ENCODE measurements around the gene SP8. TPM values are rescaled to one million over a fixed set of nuclear protein-coding genes. Genes with fewer than 3 reads are reported as not detected.
"Not testable (repeated sequence)": the region's sequence is repeated elsewhere in the genome, so short reads cannot be mapped to it uniquely, and the experiment has no call there.

The SP8 gene
- total and polyA plus RNA-seq, 4 donors: 0.33 to 7.7 (median 2.1) TPM

DNA sequence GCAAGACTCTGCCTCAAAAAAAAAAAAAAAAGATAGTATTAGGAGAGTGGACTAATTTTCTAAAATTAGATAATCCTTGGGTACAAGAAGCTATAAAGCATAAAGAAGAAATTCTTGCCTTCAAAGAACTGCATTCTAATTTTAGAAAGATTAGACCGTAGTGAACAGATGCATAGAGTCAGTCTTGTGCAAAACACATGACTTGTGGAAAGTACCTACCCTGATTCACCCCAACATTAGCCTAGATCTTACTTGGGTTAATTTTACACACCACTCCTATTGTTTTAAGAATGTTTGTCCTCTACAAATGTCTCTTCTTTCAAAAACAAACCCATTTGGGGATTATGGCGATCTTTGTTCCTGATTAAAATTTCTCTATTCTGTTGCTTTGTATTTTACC, 38.9 kb upstream of the SP8 start:
- Histone ChIP-seq H3K36me3 (ENCODE audit: control insufficient read depth, insufficient read depth, low read length) (no peaks in the 10 kb centered on the region), H3K4me1 (ENCODE audit: control insufficient read depth, insufficient read depth, low read length) (no peaks in the 10 kb centered on the region), H3K4me3 (ENCODE audit: low read depth, low read length) (no peak overlapping the region), H3K9me3 (ENCODE audit: control insufficient read depth, insufficient read depth, low read length) (no peaks in the 10 kb centered on the region), H3K27me3 (ENCODE audit: control insufficient read depth, insufficient read depth, low read length) (no peaks in the 10 kb centered on the region), H3K27ac (ENCODE audit: low read depth, low read length) (no peak overlapping the region)
- WGBS (ENCODE audit: insufficient coverage): no CpG with 5 or more reads among the region's 2 CpGs
- DNase-seq (ENCODE audit: low read depth in 4 of 6, low spot score in 6 of 6): no peak

- H3K36me3 ChIP-seq (ENCODE audit: control insufficient read depth, insufficient read depth, low read length); H3K4me1 ChIP-seq (ENCODE audit: control insufficient read depth, insufficient read depth, low read length); H3K9me3 ChIP-seq (ENCODE audit: control insufficient read depth, insufficient read depth, low read length); H3K27ac ChIP-seq (ENCODE audit: low read depth, low read length); H3K4me3 ChIP-seq (ENCODE audit: low read depth, low read length); H3K27me3 ChIP-seq (ENCODE audit: control insufficient read depth, insufficient read depth, low read length); DNase-seq (ENCODE audit: low read depth in 4 of 6, low spot score in 6 of 6): not testable (repeated sequence)
- no CpG with 5 or more reads among the region's 3 CpGs for WGBS (ENCODE audit: insufficient coverage)
These were observed 34.7 kb upstream of the SP8 start for GRCh38 chr7:20821390-20821789.

GRCh38 chr7:20816372-20816959, 29.8 kb upstream of the SP8 start:
- 17% methylated on average over 1 of the region's 4 CpGs for WGBS (ENCODE audit: insufficient coverage)
- DNase-seq (ENCODE audit: low read depth in 4 of 6, low spot score in 6 of 6): no peak
- H3K27ac ChIP-seq (ENCODE audit: low read depth, low read length): no peak overlapping the region

DNA sequence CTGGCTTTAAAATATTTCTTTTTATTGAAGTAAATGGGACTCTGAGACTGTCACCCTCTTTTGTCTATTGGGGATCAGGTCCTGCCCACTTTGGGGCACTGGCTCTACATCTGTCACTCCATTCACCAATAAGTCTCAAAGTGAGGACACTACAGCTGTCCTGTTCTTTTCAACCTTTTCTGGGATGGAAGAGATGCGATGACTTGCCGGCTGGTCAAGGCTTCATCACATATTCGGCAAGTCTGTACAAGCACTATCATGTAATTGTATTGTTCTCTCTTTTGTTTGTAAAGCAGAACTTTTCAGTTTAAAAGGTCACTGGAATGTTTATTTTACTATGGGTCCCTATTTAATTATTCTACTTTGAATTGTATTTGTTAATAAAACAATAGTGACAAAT, 17.7 kb upstream of the SP8 start:
- no CpG with 5 or more reads among the region's 3 CpGs for WGBS (ENCODE audit: insufficient coverage)
- no peaks in the 10 kb centered on the region for H3K4me1 ChIP-seq (ENCODE audit: control insufficient read depth, insufficient read depth, low read length)
- H3K4me3 ChIP-seq (ENCODE audit: low read depth, low read length): no peak overlapping the region
- peaks cover 7% of the 10 kb centered on the region for H3K27me3 ChIP-seq (ENCODE audit: control insufficient read depth, insufficient read depth, low read length)
- H3K27ac ChIP-seq (ENCODE audit: low read depth, low read length): no peak overlapping the region
- no peaks in the 10 kb centered on the region for H3K9me3 ChIP-seq (ENCODE audit: control insufficient read depth, insufficient read depth, low read length)
- no peaks in the 10 kb centered on the region for H3K36me3 ChIP-seq (ENCODE audit: control insufficient read depth, insufficient read depth, low read length)
- no peak for DNase-seq (ENCODE audit: low read depth in 4 of 6, low spot score in 6 of 6)

More at GRCh38 chr7:20816372-20816959, 29.8 kb upstream of the SP8 start:
- Histone ChIP-seq H3K36me3 (ENCODE audit: control insufficient read depth, insufficient read depth, low read length) (no peaks in the 10 kb centered on the region), H3K4me3 (ENCODE audit: low read depth, low read length) (no peak overlapping the region), H3K9me3 (ENCODE audit: control insufficient read depth, insufficient read depth, low read length) (no peaks in the 10 kb centered on the region), H3K27me3 (ENCODE audit: control insufficient read depth, insufficient read depth, low read length) (no peaks in the 10 kb centered on the region), H3K4me1 (ENCODE audit: control insufficient read depth, insufficient read depth, low read length) (no peaks in the 10 kb centered on the region)

GRCh38 chr7:20799566-20800366, 13.1 kb upstream of the SP8 start:
- H3K27ac ChIP-seq (ENCODE audit: low read depth, low read length): no peak overlapping the region
- H3K4me1 ChIP-seq (ENCODE audit: control insufficient read depth, insufficient read depth, low read length): peaks cover 13% of the 10 kb centered on the region
- no CpG with 5 or more reads among the region's 5 CpGs for WGBS (ENCODE audit: insufficient coverage)
- H3K9me3 ChIP-seq (ENCODE audit: control insufficient read depth, insufficient read depth, low read length): no peaks in the 10 kb centered on the region
- H3K27me3 ChIP-seq (ENCODE audit: control insufficient read depth, insufficient read depth, low read length): peaks cover 49% of the 10 kb centered on the region
- no peaks in the 10 kb centered on the region for H3K36me3 ChIP-seq (ENCODE audit: control insufficient read depth, insufficient read depth, low read length)
- no peak overlapping the region for H3K4me3 ChIP-seq (ENCODE audit: low read depth, low read length)
- peak in 2 of 6 donors; percentile 9 to 20 for DNase-seq (ENCODE audit: low read depth in 4 of 6, low spot score in 6 of 6)

- Histone ChIP-seq H3K4me1 (ENCODE audit: control insufficient read depth, insufficient read depth, low read length) (peaks cover 13% of the 10 kb centered on the region), H3K27me3 (ENCODE audit: control insufficient read depth, insufficient read depth, low read length) (peaks cover 60% of the 10 kb centered on the region), H3K36me3 (ENCODE audit: control insufficient read depth, insufficient read depth, low read length) (no peaks in the 10 kb centered on the region), H3K27ac (ENCODE audit: low read depth, low read length) (no peak overlapping the region), H3K9me3 (ENCODE audit: control insufficient read depth, insufficient read depth, low read length) (no peaks in the 10 kb centered on the region), H3K4me3 (ENCODE audit: low read depth, low read length) (no peak overlapping the region)
- WGBS (ENCODE audit: insufficient coverage): 2% methylated on average over 6 of the region's 15 CpGs
- DNase-seq (ENCODE audit: low read depth in 4 of 6, low spot score in 6 of 6): peak in 1 of 6 donors; percentile 48
These were observed 12.0 kb upstream of the SP8 start for GRCh38 chr7:20798694-20799121.

DNA sequence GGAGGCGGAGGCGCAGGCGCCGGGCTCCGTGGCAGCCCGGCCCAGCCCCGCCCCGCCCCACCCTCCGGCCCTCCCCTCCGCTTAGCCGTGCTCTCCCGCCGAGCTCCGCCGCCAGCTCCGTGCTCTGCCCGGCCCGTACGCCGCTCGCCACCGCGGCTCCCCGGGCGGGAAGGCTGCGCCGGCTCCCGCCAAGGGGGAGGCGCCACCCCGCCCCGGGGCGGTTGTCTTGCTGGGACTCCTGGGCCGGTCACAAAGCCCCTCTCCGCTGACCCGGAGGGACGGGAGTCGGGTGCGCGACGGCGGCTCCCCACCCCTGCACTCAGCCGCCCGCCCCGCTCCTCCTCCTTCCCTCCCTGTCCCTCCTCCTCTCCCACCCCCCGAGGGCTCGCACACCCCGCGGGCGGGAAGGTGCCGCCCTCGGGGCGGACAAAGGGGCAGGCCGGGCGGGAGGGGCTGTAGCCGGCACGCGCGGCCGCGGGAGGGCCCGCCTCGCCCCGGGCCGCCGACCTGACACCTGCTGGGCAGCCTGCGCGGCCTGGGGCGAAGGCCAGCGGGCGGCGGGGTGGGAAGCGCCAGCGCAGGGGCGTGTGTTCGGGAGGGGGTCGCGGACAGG, 11.5 kb upstream of the SP8 start:
- H3K36me3 ChIP-seq (ENCODE audit: control insufficient read depth, insufficient read depth, low read length): no peaks in the 10 kb centered on the region
- no peak overlapping the region for H3K4me3 ChIP-seq (ENCODE audit: low read depth, low read length)
- DNase-seq (ENCODE audit: low read depth in 4 of 6, low spot score in 6 of 6): peak in 2 of 6 donors; percentile 44 to 66
- under 1% methylated on average over 77 of the region's 77 CpGs for WGBS (ENCODE audit: insufficient coverage)
- H3K27me3 ChIP-seq (ENCODE audit: control insufficient read depth, insufficient read depth, low read length): peaks cover 65% of the 10 kb centered on the region
- no peak overlapping the region for H3K27ac ChIP-seq (ENCODE audit: low read depth, low read length)
- H3K9me3 ChIP-seq (ENCODE audit: control insufficient read depth, insufficient read depth, low read length): no peaks in the 10 kb centered on the region
- peaks cover 13% of the 10 kb centered on the region for H3K4me1 ChIP-seq (ENCODE audit: control insufficient read depth, insufficient read depth, low read length)

DNA sequence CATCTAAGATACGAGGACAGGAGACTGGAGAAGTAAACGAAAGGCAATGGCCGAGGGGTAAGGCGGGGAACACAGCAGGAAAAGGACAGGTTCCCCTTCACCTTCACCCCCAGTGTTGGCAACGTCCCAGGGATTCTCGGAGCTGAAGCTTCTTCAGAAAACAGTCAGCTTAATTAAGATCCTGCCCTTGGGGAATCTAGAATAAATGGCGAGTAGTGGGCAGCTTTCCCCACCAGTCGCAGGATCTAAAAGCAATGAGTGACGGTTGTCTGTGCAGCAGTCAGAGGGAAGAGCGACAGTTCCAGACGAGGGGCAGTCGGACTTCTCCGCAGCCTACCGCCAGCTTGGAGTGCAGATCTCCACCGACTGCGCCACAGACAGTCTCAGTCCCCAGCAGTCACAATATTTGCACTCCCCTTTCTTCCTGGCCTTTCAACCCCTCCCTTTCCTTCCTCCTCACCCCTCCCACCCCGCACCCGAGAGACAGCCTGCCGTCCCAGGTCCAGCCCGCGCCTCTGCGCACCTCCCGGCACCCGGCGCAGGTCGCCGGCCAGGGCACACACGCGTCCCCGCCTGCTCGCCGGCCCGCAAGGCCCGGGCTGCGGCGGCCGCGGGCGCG, 10.9 kb upstream of the SP8 start:
- Histone ChIP-seq H3K27me3 (ENCODE audit: control insufficient read depth, insufficient read depth, low read length) (peaks cover 71% of the 10 kb centered on the region), H3K27ac (ENCODE audit: low read depth, low read length) (peak overlapping the region; percentile 33), H3K4me1 (ENCODE audit: control insufficient read depth, insufficient read depth, low read length) (peaks cover 13% of the 10 kb centered on the region), H3K9me3 (ENCODE audit: control insufficient read depth, insufficient read depth, low read length) (no peaks in the 10 kb centered on the region), H3K36me3 (ENCODE audit: control insufficient read depth, insufficient read depth, low read length) (no peaks in the 10 kb centered on the region), H3K4me3 (ENCODE audit: low read depth, low read length) (peak overlapping the region; percentile 11)
- DNase-seq (ENCODE audit: low read depth in 4 of 6, low spot score in 6 of 6): peak in 2 of 6 donors; percentile 55 to 62
- 0% methylated on average over 38 of the region's 40 CpGs for whole genome bisulfite sequencing (ENCODE audit: insufficient coverage)

DNA sequence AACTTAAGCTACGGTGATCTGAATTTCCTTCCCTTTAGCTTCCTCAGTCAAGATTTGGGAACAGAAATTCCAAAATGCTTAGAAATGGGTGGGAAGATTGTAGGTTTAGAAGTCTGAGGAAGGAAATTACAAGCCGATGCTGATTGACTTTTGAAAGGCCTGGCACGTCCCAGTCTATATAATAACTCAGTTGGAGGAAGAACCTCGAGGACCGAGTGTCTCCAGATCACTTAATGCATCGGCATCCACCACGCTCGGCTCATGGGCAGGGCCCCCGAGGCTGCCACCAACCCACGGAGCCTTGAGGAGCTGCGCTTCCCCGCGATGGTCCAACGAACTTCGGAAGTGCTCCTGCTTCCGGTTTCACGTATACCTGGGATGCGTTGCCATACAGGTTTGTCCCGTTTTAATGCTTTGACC, 10.4 kb upstream of the SP8 start:
- Histone ChIP-seq H3K4me1 (ENCODE audit: control insufficient read depth, insufficient read depth, low read length) (peaks cover 13% of the 10 kb centered on the region), H3K36me3 (ENCODE audit: control insufficient read depth, insufficient read depth, low read length) (no peaks in the 10 kb centered on the region), H3K27me3 (ENCODE audit: control insufficient read depth, insufficient read depth, low read length) (peaks cover 76% of the 10 kb centered on the region), H3K27ac (ENCODE audit: low read depth, low read length) (peak overlapping the region; percentile 33), H3K4me3 (ENCODE audit: low read depth, low read length) (peak overlapping the region; percentile 11), H3K9me3 (ENCODE audit: control insufficient read depth, insufficient read depth, low read length) (no peaks in the 10 kb centered on the region)
- WGBS (ENCODE audit: insufficient coverage): under 1% methylated on average over 17 of the region's 19 CpGs
- peak in 1 of 6 donors; percentile 40 for DNase-seq (ENCODE audit: low read depth in 4 of 6, low spot score in 6 of 6)
